Measurements from ENCODE around the gene CFH.
"Not testable (repeated sequence)": the region's sequence is repeated elsewhere in the genome, so short reads cannot be mapped to it uniquely, and the experiment has no call there.

Gene CFH

GRCh38 chr1:196669051-196669450 lies 17.2 kb downstream of the CFH start:
- no peak for DNase-seq (ENCODE audit: low spot score)

- no peak for DNase-seq (ENCODE audit: low spot score)
Measured at GRCh38 chr1:196669693-196670092, 17.9 kb downstream of the CFH start.

- no peak for DNase-seq (ENCODE audit: low spot score)
Measured at GRCh38 chr1:196674908-196675307, 23.1 kb downstream of the CFH start.

- DNase-seq (ENCODE audit: low spot score) = no peak
Measured at GRCh38 chr1:196677781-196678509, 26.1 kb downstream of the CFH start.

- no peak for DNase-seq (ENCODE audit: low spot score)
Measured at GRCh38 chr1:196678510-196678884, 26.7 kb downstream of the CFH start.

- DNase-seq (ENCODE audit: low spot score) = no peak
Measured at GRCh38 chr1:196680107-196680506, 28.3 kb downstream of the CFH start.

- DNase-seq (ENCODE audit: low spot score) = no peak
Measured at GRCh38 chr1:196684476-196684875, 32.6 kb downstream of the CFH start.

- no peak for DNase-seq (ENCODE audit: low spot score)
Measured at GRCh38 chr1:196685506-196685905, 33.7 kb downstream of the CFH start.

- no peak for DNase-seq (ENCODE audit: low spot score)
Measured at GRCh38 chr1:196689001-196689400, 37.2 kb downstream of the CFH start.

- DNase-seq (ENCODE audit: low spot score) = no peak
Measured at GRCh38 chr1:196690582-196690981, 38.7 kb downstream of the CFH start.

- DNase-seq (ENCODE audit: low spot score) = no peak
Measured at GRCh38 chr1:196698993-196699392, 47.1 kb downstream of the CFH start.

- DNase-seq (ENCODE audit: low spot score) = no peak
Measured at GRCh38 chr1:196701144-196701543, 49.3 kb downstream of the CFH start.

- DNase-seq (ENCODE audit: low spot score) = not testable (repeated sequence)
Measured at GRCh38 chr1:196709892-196710291, 58.0 kb downstream of the CFH start.

- DNase-seq (ENCODE audit: low spot score) = no peak
Measured at GRCh38 chr1:196717868-196718267, 66.0 kb downstream of the CFH start.

GRCh38 chr1:196723325-196724185 lies 71.7 kb downstream of the CFH start:
- no peak for DNase-seq (ENCODE audit: low spot score)

GRCh38 chr1:196732526-196732925 lies 80.7 kb downstream of the CFH start:
- no peak for DNase-seq (ENCODE audit: low spot score)

- no peak for DNase-seq (ENCODE audit: low spot score)
Measured at GRCh38 chr1:196733091-196733970, 81.5 kb downstream of the CFH start.

GRCh38 chr1:196734006-196734405 lies 82.2 kb downstream of the CFH start:
- DNase-seq (ENCODE audit: low spot score) = no peak

GRCh38 chr1:196734460-196734859 lies 82.6 kb downstream of the CFH start:
- DNase-seq (ENCODE audit: low spot score) = no peak

- DNase-seq (ENCODE audit: low spot score) = no peak
Measured at GRCh38 chr1:196738730-196739129, 86.9 kb downstream of the CFH start.

- DNase-seq (ENCODE audit: low spot score) = not testable (repeated sequence)
Measured at GRCh38 chr1:196743244-196743643, 91.4 kb downstream of the CFH start.

- not testable (repeated sequence) for DNase-seq (ENCODE audit: low spot score)
Measured at GRCh38 chr1:196765019-196765740, 113.3 kb downstream of the CFH start.
